Spinal cord (tissue), 10 donors: ENCODE data around the gene LCP2. TPM values are rescaled to one million over a fixed set of nuclear protein-coding genes. Genes with fewer than 3 reads are reported as not detected.

Experiments used
- DNase-seq, 6 donors: peaks; one replicate each; pipeline versions ENCODE4 v3.0.0 to v3.0.0-alpha.2; 2013 to 2015; ENCODE audit warnings: low spot score in 6 of 6, low read depth in 4 of 6
- H3K27ac ChIP-seq: one replicate; pipeline ENCODE4 v1.5.1; 2013; ENCODE audit warnings: low read depth, low read length, control low read depth
- H3K27me3 ChIP-seq: one replicate; pipeline ENCODE4 v1.6.1; 2013; ENCODE audit warnings: low read length; ENCODE audit not compliant: control insufficient read depth, insufficient read depth
- H3K36me3 ChIP-seq: one replicate; pipeline ENCODE4 v1.6.1; 2013; ENCODE audit warnings: low read length; ENCODE audit not compliant: control insufficient read depth, insufficient read depth
- H3K4me1 ChIP-seq: one replicate; pipeline ENCODE4 v1.6.1; 2013; ENCODE audit warnings: low read length; ENCODE audit not compliant: control insufficient read depth, insufficient read depth
- H3K4me3 ChIP-seq: one replicate; pipeline ENCODE4 v1.5.1; 2013; ENCODE audit warnings: low read depth, low read length, control low read depth
- H3K9me3 ChIP-seq: one replicate; pipeline ENCODE4 v1.6.1; 2013; ENCODE audit warnings: low read length; ENCODE audit not compliant: control insufficient read depth, insufficient read depth
- WGBS: methylation state at CpG from one replicate; pipeline ENCODE4 v1.1.5; 2013; ENCODE audit warnings: missing lambda C conversion rate; ENCODE audit not compliant: insufficient coverage; 5-methylcytosine and 5-hydroxymethylcytosine counted together
- polyA plus RNA-seq, 2 donors: library from polyadenylated mRNA; unstranded; fragments of 120-200 nt; gene quantifications; one replicate each; pipeline ENCODE4 v1.2.1, GENCODE V29; 2013; ENCODE audit not compliant: insufficient read length in 2 of 2
- total RNA-seq, 2 donors: library from RNA; depleted of rRNA in 1 of 2; stranded (reverse); fragments of 120-200 nt in 1 of 2; fragments of >200 nt in 1 of 2; gene quantifications; one replicate each; pipeline versions ENCODE4 v1.2.3 to v1.2.4, GENCODE V29; 2013 to 2014
- donor health status: healthy.

Gene LCP2
- total and polyA plus RNA-seq, 4 donors = 6.0 to 10.2 (median 8.0) TPM

- H3K4me3 ChIP-seq = no peak overlapping the region
- 100% methylated on average over 1 of the region's 1 CpG for WGBS
- no peak for DNase-seq
- no peak overlapping the region for H3K27ac ChIP-seq
- H3K9me3 ChIP-seq = no peaks in the 10 kb centered on the region
- H3K4me1 ChIP-seq = peaks cover 14% of the 10 kb centered on the region
- H3K27me3 ChIP-seq = no peaks in the 10 kb centered on the region
- H3K36me3 ChIP-seq = no peaks in the 10 kb centered on the region
Observed at GRCh38 chr5:170283296-170283695, 14.3 kb downstream of the LCP2 start.

GRCh38 chr5:170280011-170280493 lies 17.5 kb downstream of the LCP2 start:
- H3K27me3 ChIP-seq = no peaks in the 10 kb centered on the region
- H3K9me3 ChIP-seq = no peaks in the 10 kb centered on the region
- no peaks in the 10 kb centered on the region for H3K36me3 ChIP-seq
- DNase-seq = no peak
- WGBS = 52% methylated on average over 5 of the region's 6 CpGs
- H3K4me3 ChIP-seq = no peak overlapping the region
- H3K27ac ChIP-seq = no peak overlapping the region
- H3K4me1 ChIP-seq = peaks cover 14% of the 10 kb centered on the region

- no peaks in the 10 kb centered on the region for H3K36me3 ChIP-seq
- H3K9me3 ChIP-seq = no peaks in the 10 kb centered on the region
- DNase-seq = no peak
- H3K4me3 ChIP-seq = no peak overlapping the region
- no peaks in the 10 kb centered on the region for H3K27me3 ChIP-seq
- H3K27ac ChIP-seq = no peak overlapping the region
- peaks cover 14% of the 10 kb centered on the region for H3K4me1 ChIP-seq
- WGBS = 92% methylated on average over 2 of the region's 4 CpGs
Observed at GRCh38 chr5:170279459-170279817, 18.1 kb downstream of the LCP2 start.

GRCh38 chr5:170278611-170279458 lies 18.7 kb downstream of the LCP2 start:
- H3K27ac ChIP-seq = no peak overlapping the region
- 77% methylated on average over 6 of the region's 9 CpGs for WGBS

GRCh38 chr5:170277867-170278281 lies 19.7 kb downstream of the LCP2 start:
- no peak for DNase-seq
- H3K27ac ChIP-seq = no peak overlapping the region
- 60% methylated on average over 6 of the region's 6 CpGs for WGBS

More at GRCh38 chr5:170278611-170279458, 18.7 kb downstream of the LCP2 start:
- H3K4me3 ChIP-seq = no peak overlapping the region
- H3K4me1 ChIP-seq = peaks cover 20% of the 10 kb centered on the region
- no peak for DNase-seq
- H3K9me3 ChIP-seq = no peaks in the 10 kb centered on the region
- no peaks in the 10 kb centered on the region for H3K36me3 ChIP-seq
- no peaks in the 10 kb centered on the region for H3K27me3 ChIP-seq

GRCh38 chr5:170276140-170276539 lies 21.4 kb downstream of the LCP2 start:
- WGBS = 100% methylated on average over 1 of the region's 2 CpGs
- H3K36me3 ChIP-seq = no peaks in the 10 kb centered on the region
- H3K4me1 ChIP-seq = peaks cover 22% of the 10 kb centered on the region
- no peak for DNase-seq
- H3K4me3 ChIP-seq = no peak overlapping the region
- no peak overlapping the region for H3K27ac ChIP-seq
- no peaks in the 10 kb centered on the region for H3K27me3 ChIP-seq
- H3K9me3 ChIP-seq = no peaks in the 10 kb centered on the region

More at GRCh38 chr5:170277867-170278281, 19.7 kb downstream of the LCP2 start:
- Histone ChIP-seq H3K36me3 (no peaks in the 10 kb centered on the region), H3K4me3 (no peak overlapping the region), H3K9me3 (no peaks in the 10 kb centered on the region), H3K4me1 (peaks cover 22% of the 10 kb centered on the region), H3K27me3 (no peaks in the 10 kb centered on the region)

- Histone ChIP-seq H3K27ac (no peak overlapping the region), H3K9me3 (no peaks in the 10 kb centered on the region), H3K27me3 (no peaks in the 10 kb centered on the region), H3K4me1 (peaks cover 22% of the 10 kb centered on the region), H3K36me3 (no peaks in the 10 kb centered on the region), H3K4me3 (no peak overlapping the region)
- 90% methylated on average over 5 of the region's 8 CpGs for WGBS
- DNase-seq = no peak
Observed at GRCh38 chr5:170275376-170275994, 22.1 kb downstream of the LCP2 start.

- DNase-seq = peak in 4 of 6 donors; percentile 40 to 87 (median 68)
- Histone ChIP-seq H3K27me3 (no peaks in the 10 kb centered on the region), H3K4me1 (peaks cover 14% of the 10 kb centered on the region), H3K9me3 (no peaks in the 10 kb centered on the region), H3K36me3 (no peaks in the 10 kb centered on the region), H3K27ac (no peak overlapping the region), H3K4me3 (no peak overlapping the region)
- WGBS = 53% methylated on average over 8 of the region's 8 CpGs
Observed at GRCh38 chr5:170273968-170274710, 23.4 kb downstream of the LCP2 start.

- H3K9me3 ChIP-seq = no peaks in the 10 kb centered on the region
- peaks cover 26% of the 10 kb centered on the region for H3K4me1 ChIP-seq
- no peak overlapping the region for H3K27ac ChIP-seq
- DNase-seq = no peak
- H3K4me3 ChIP-seq = no peak overlapping the region
- H3K27me3 ChIP-seq = peaks cover 3% of the 10 kb centered on the region
- WGBS = 83% methylated on average over 6 of the region's 15 CpGs
- H3K36me3 ChIP-seq = no peaks in the 10 kb centered on the region
Observed at GRCh38 chr5:170270293-170271069, 27.1 kb downstream of the LCP2 start.
